ENCODE measurements around the gene HDAC2. TPM values are rescaled to one million over a fixed set of nuclear protein-coding genes. Genes with fewer than 3 reads are reported as not detected.
"Not testable (repeated sequence)": the region's sequence is repeated elsewhere in the genome, so short reads cannot be mapped to it uniquely, and the experiment has no call there.

The HDAC2 gene
- total RNA-seq, 2 experiments from 2014 or later = 119 TPM

GRCh38 chr6:113921299-113921904 lies 49.5 kb downstream of the HDAC2 start:
- POLR2A ChIA-PET = no interaction called here
- CTCF ChIA-PET = no interaction called here

GRCh38 chr6:113920663-113921267 lies 50.2 kb downstream of the HDAC2 start:
- POLR2A ChIA-PET = no interaction called here
- CTCF ChIA-PET = no interaction called here

GRCh38 chr6:113910285-113910684 lies 60.7 kb downstream of the HDAC2 start:
- CTCF ChIA-PET = interaction anchor here (0.9 kb wide), 1 partner anchor 9 kb away, joined by 3 read pairs; no protein-coding TSS in a partner anchor
- POLR2A ChIA-PET = not testable (repeated sequence)

- CTCF ChIA-PET = interaction anchor here (0.6 to 0.9 kb wide), 3 partner anchors 10 to 1822 kb away, joined by 3 read pairs; partner anchors contain the start of genes FAM229B and TUBE1
- POLR2A ChIA-PET = interaction anchor here (0.7 kb wide), 1 partner anchor 634 kb away, joined by 3 read pairs; no protein-coding TSS in a partner anchor
Observed at GRCh38 chr6:113909224-113909856, 61.6 kb downstream of the HDAC2 start.

- ChIA-PET CTCF (interaction anchor here (0.6 to 1.0 kb wide), 3 partner anchors 568 to 1831 kb away, joined by 3 read pairs; no protein-coding TSS in a partner anchor), POLR2A (interaction anchor here (0.7 kb wide), 1 partner anchor 633 kb away, joined by 3 read pairs; no protein-coding TSS in a partner anchor)
Observed at GRCh38 chr6:113908801-113909200, 62.1 kb downstream of the HDAC2 start.

GRCh38 chr6:113907102-113907815 lies 63.7 kb downstream of the HDAC2 start:
- CTCF ChIA-PET = no interaction called here
- POLR2A ChIA-PET = no interaction called here

GRCh38 chr6:113903666-113904330 lies 67.2 kb downstream of the HDAC2 start:
- ChIA-PET CTCF (no interaction called here), POLR2A (no interaction called here)

GRCh38 chr6:113901482-113901881 lies 69.5 kb downstream of the HDAC2 start:
- CTCF ChIA-PET = no interaction called here
- POLR2A ChIA-PET = no interaction called here

GRCh38 chr6:113894712-113895674 lies 76.0 kb downstream of the HDAC2 start:
- CTCF ChIA-PET = no interaction called here

GRCh38 chr6:113893866-113894265 lies 77.1 kb downstream of the HDAC2 start:
- POLR2A ChIA-PET = no interaction called here
- CTCF ChIA-PET = no interaction called here

More at GRCh38 chr6:113894712-113895674, 76.0 kb downstream of the HDAC2 start:
- POLR2A ChIA-PET = no interaction called here

GRCh38 chr6:113893451-113893850 lies 77.5 kb downstream of the HDAC2 start:
- ChIA-PET POLR2A (no interaction called here), CTCF (no interaction called here)

- POLR2A ChIA-PET = interaction anchor here (0.7 kb wide), 1 partner anchor 565 kb away, joined by 3 read pairs; no protein-coding TSS in a partner anchor
- CTCF ChIA-PET = no interaction called here
Observed at GRCh38 chr6:113888956-113889630, 81.9 kb downstream of the HDAC2 start.

GRCh38 chr6:113888493-113888892 lies 82.5 kb downstream of the HDAC2 start:
- ChIA-PET CTCF (no interaction called here), POLR2A (interaction anchor here (0.7 kb wide), 1 partner anchor 565 kb away, joined by 3 read pairs; no protein-coding TSS in a partner anchor)

GRCh38 chr6:113886512-113886911 lies 84.4 kb downstream of the HDAC2 start:
- CTCF ChIA-PET = no interaction called here
- POLR2A ChIA-PET = no interaction called here

GRCh38 chr6:113884011-113884410 lies 86.9 kb downstream of the HDAC2 start:
- CTCF ChIA-PET = interaction anchor here (1.9 kb wide), 1 partner anchor 25 kb away, joined by 5 read pairs; no protein-coding TSS in a partner anchor

More at GRCh38 chr6:113884011-113884410, 86.9 kb downstream of the HDAC2 start:
- POLR2A ChIA-PET = no interaction called here
